Hippocampal formation (tissue), 2 donors: ENCODE measurements around the gene SAMD14.

Experiments used
- DNase-seq, 2 donors: peaks; one replicate each; lab custom pipeline; 2025; lab: John Stamatoyannopoulos, UW

SAMD14 gene

GRCh38 chr17:50113624-50114320 lies 16.2 kb downstream of the SAMD14 start:
- no peak for DNase-seq

- DNase-seq = no peak
Measured at GRCh38 chr17:50112694-50113093, 17.3 kb downstream of the SAMD14 start.

DNA sequence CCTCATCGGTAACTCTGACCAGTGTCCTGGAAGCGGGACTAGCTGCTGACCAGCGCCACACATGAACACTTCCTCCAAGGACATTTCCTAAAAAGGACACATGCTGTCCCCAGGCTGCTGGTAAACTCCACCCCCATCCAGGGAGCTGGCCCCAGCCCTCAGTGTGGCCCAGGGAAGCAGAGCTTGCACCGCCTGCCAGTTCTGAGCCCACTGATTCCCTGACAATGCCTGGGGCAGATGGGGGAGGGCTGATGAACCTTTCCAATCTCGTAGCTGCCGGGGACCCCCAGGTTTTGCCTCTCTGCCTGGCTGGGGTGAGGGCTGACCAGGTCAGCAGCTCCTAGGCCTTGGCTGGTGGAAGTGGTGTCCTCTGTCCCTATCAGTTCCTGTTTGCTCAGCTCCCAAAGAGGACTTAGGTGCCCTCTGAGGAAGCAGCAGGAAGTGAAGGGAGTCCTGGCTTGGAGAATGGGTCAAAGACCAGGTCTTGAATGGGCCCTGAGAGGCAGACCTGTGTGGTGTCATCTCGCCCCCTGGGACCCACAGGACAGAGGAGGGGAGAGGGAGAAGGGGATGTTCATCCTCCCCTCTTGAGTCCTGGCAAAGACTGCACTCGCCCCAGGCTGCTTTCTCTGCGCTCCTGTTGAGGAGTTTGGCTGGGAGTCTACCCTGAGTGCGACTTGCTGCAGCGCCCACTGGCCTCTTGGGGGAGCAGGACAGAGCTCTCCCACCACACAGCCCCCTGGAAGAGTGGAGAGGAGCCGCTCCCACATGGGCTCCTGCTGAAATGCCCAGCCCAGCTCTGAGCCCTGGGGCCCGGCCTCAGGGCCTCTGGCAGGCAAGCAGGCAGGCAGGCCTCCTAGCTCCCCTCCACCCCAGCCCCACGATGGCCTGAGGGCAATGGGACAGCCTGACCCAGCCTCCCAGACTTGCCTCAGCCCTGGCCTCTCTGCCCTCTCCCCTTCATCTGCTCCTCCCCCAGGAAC lies 18.0 kb downstream of the SAMD14 start:
- peak in 1 of 2 donors; percentile 25 for DNase-seq

- no peak for DNase-seq
Measured at GRCh38 chr17:50110591-50111349, 19.2 kb downstream of the SAMD14 start.

GRCh38 chr17:50109785-50110184 lies 20.2 kb downstream of the SAMD14 start:
- no peak for DNase-seq

GRCh38 chr17:50109207-50109606 lies 20.8 kb downstream of the SAMD14 start:
- DNase-seq = no peak

- no peak for DNase-seq
Measured at GRCh38 chr17:50108556-50108955, 21.4 kb downstream of the SAMD14 start.

GRCh38 chr17:50107790-50108414 lies 22.1 kb downstream of the SAMD14 start:
- DNase-seq = no peak

- no peak for DNase-seq
Measured at GRCh38 chr17:50106393-50107131, 23.4 kb downstream of the SAMD14 start.

DNA sequence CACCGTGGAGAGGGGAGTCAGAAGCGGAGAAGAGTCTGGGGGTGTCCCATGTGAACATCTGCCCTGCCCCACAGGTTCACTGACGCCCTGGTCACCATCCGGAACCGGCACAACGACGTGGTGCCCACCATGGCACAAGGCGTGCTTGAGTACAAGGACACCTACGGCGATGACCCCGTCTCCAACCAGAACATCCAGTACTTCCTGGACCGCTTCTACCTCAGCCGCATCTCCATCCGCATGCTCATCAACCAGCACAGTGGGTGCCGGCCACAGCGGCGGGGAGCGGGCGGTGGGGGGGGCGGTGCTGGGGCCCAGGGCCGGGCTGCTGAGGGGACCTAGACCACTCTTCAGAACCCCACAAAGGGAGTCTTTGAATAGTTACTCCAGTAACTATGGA lies 24.1 kb downstream of the SAMD14 start:
- DNase-seq = no peak

GRCh38 chr17:50103941-50104340 lies 26.0 kb downstream of the SAMD14 start:
- no peak for DNase-seq

DNA sequence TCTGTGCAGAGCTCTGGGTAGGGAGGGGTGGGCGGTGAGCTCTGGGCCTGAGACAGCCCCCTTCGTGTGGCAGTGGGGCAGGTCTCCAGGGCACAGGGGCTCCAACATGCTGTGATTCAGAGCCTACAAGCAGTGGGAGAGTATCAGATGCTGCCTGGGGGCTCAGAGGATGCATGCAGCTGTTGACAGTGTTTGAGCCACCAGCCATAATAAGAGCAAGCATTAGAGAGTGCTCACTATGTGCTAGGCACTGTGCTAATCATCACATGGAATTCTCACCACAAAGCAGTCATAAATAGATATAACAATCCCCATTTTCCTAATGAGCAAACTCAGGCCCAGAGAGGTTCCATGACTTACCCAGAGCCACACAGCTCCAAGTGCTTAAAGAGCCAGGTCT lies 26.7 kb downstream of the SAMD14 start:
- DNase-seq = no peak

- DNase-seq = peak in 1 of 2 donors; percentile 56
Measured at GRCh38 chr17:50102164-50102991, 27.6 kb downstream of the SAMD14 start.

DNA sequence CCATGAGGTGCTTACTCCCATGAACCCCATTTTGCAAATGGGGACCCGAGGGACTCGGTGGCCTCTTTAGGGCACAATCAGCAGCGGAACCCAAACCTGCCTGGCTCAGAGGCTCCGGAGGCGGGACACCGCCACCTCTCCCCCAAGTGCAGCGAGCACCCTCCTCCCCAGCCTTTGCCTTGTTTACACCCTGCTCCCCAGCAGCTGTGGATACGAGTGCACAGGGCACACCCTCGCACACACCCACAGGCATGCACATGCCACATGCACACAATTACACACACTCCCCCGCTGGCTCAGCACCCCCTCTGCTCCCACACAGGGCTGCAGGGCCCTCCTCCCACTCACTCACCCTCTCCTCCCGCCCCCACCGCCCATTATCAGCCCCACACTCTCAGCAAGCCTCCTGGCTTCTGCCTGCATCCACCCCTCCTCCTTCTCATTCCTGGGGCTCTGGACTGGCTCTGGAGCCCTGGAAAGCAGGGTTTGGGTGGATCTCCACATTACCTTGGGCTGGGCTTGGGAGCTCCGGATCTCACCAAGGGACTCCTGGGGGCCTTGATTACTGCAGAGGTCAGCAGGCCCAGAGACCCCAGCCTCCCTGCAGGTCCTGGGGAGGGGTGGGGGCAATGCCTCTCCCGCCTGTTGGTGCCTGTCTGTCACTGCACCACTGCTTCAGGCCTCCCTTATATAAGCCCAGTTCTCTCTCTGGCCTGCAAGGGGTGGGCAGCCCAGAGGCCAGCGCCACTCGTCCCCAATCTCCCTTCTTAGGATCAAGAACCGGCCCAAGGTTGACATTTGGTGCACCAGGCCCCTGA lies 28.4 kb downstream of the SAMD14 start:
- DNase-seq = peak in 1 of 2 donors; percentile 38

DNA sequence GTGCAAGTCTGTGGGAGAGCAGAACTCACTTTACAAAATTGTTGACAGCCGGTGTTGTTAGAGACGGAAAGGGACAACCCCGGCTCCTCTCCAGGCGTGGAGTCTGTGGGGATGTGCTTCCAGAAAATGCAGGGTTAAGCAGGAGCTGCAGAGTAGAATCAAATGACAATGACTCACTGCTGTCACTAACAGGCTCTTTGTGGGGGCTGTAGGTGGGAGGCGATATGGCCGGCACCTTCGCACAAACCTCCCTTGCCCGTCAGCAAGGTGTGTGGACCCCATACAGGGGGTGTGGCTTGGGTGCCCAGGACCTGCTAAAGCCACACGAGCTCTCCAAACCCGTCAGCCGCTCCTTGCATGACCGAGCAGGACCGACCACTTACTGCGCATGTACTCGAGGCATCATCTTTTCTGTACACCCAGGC lies 29.0 kb downstream of the SAMD14 start:
- peak in 1 of 2 donors; percentile 27 for DNase-seq

DNA sequence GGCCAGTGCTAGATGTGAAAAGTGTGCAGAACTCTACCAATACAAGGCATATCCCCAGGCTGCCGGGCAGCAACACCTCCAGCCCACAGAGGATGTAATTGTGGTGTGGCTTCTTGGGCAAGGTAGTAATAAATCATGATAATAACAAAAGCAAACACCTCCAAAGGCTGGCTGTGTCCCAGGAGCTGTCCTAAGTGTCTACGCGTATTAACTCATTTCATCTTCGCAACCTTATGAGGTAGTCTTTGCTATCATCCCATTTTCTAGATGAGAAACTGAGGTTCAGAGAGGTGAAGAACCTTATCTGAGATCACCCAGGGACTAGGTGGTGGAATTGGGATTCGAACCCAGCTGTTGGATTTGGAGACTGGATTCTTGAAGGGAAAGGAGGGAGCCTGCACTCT lies 29.5 kb downstream of the SAMD14 start:
- DNase-seq = no peak

GRCh38 chr17:50099003-50099402 lies 31.0 kb downstream of the SAMD14 start:
- DNase-seq = no peak

- no peak for DNase-seq
Measured at GRCh38 chr17:50098583-50098982, 31.4 kb downstream of the SAMD14 start.

GRCh38 chr17:50097926-50098325 lies 32.0 kb downstream of the SAMD14 start:
- DNase-seq = no peak
